ENCODE data around the gene RNF208. TPM values are rescaled to one million over a fixed set of nuclear protein-coding genes. Genes with fewer than 3 reads are reported as not detected.

The RNF208 gene
- total RNA-seq, 5 donors from 2014 or later (not counting 1 experiment from before 2014, with no cell fraction given): 0.56 to 1.6 (median 1.5) TPM

DNA sequence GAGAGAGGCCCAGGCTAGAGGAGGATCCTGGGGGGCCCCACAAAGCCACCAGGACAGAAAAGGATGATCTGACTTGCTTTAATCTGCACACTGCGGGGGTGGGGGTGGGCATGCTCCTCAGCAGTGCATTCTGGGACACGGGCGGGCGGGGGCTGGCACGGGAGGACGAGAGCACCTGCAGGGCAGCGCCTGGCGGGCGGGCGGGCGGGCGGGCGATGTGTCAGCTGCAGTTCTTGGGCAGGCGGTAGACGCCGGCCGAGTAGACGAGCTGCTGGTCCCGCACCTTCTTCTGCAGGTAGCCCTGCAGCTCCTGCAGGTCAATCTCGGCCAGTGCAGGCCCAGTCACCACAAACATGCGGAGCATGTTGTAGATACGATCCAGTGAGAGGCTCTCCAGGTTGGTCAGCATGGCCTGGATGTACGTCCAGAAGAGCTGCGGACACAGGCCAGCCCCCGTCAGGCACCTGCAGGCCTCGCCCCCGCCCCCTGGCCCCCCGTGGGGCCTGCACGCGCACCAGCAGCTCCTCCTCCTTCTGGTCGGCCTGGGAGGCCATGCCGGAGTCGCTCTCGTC lies 47.2 kb downstream of the RNF208 start:
- Histone ChIP-seq H3K4me1 (ENCODE audit: control insufficient read depth in 1 of 2, extremely low read depth in 1 of 2, insufficient read depth in 2 of 2, low read length in 2 of 2) (peaks cover 0 to 18% of the 10 kb centered on the region in 2 experiments), H3K27ac (ENCODE audit: low read length) (no peak overlapping the region), H3K9me3 (no peaks in the 10 kb centered on the region), H3K4me3 (ENCODE audit: control insufficient read depth in 1 of 2, extremely low read depth in 1 of 2, low read length in 1 of 2) (no peak overlapping the region), H3K27me3 (replicated peaks in 1 of 2; ENCODE audit: control insufficient read depth in 2 of 2, extremely low read depth in 1 of 2, insufficient read depth in 2 of 2, low read length in 1 of 2) (peaks cover 0 to 46% of the 10 kb centered on the region in 2 experiments), H3K36me3 (ENCODE audit: control insufficient read depth in 2 of 2, extremely low read depth in 1 of 2, insufficient read depth in 1 of 2, low read length in 1 of 2) (peaks cover 12 to 17% of the 10 kb centered on the region in 2 donors)
- POLR2A ChIA-PET: no interaction called here
- Mint-ChIP-seq H3K27ac (no peak overlapping the region), H3K9me3 (no peaks in the 10 kb centered on the region), H3K4me1 (peaks cover 0 to 2% (median 0%) of the 10 kb centered on the region in 3 donors), H3K27me3 (peaks cover 5 to 14% of the 10 kb centered on the region in 2 donors), H3K36me3 (no peaks in the 10 kb centered on the region), H3K4me3 (peak overlapping the region in 1 of 3 donors; percentile 40)
- peak in 3 of 35 experiments; percentile 17 to 30 (median 20) for DNase-seq
- CTCF ChIA-PET: no interaction called here
- WGBS (ENCODE audit: insufficient coverage): 29% methylated on average over 26 of the region's 34 CpGs
- ATAC-seq (replicated peaks in 1 of 4): peak in 3 of 4 experiments; percentile 22 to 36 (median 33)

DNA sequence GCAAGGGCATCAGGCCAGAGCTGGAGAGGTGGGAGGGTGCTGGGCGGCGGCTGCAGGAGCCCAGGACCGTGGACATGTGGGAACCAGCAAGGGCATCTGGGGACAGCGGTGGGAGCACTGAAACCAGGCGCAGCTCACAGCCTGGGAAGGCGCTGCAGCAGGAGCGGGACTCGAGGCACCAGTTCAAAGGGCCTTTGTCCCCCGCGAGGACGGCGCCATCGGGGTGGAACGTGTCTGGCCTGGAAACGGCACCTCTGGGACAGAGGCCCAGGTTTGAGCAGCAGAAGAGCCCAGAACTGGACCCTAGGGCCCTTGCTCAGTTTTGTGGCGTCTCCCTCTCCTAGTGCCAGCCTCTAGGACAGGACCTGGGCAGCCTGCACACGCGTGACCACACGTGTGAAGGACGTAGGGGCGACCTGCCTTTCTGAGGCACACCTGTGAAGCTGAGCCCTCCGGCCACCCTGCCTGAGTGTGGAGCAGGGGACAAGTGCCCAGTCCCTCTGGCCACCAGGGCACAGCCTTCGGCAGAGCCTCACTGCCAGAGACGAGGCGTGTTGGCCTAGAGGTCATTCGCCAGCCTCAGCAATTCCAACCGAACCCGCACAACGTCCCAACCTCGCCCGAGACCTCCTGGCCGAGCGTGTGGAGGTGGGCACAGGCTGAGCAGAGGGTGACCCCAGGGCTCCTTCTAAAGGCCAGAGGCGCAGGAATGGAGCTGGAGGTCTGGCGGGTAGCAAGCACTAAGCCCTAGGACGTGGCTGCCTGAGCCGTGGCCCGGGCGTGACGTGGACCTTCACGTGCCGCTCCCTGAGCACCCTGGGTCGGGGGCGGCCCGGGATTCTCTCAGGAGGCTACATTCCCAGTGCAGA lies 48.0 kb downstream of the RNF208 start:
- 77% methylated on average over 45 of the region's 45 CpGs for WGBS (ENCODE audit: insufficient coverage)
- ChIA-PET POLR2A (no interaction called here), CTCF (no interaction called here)

DNA sequence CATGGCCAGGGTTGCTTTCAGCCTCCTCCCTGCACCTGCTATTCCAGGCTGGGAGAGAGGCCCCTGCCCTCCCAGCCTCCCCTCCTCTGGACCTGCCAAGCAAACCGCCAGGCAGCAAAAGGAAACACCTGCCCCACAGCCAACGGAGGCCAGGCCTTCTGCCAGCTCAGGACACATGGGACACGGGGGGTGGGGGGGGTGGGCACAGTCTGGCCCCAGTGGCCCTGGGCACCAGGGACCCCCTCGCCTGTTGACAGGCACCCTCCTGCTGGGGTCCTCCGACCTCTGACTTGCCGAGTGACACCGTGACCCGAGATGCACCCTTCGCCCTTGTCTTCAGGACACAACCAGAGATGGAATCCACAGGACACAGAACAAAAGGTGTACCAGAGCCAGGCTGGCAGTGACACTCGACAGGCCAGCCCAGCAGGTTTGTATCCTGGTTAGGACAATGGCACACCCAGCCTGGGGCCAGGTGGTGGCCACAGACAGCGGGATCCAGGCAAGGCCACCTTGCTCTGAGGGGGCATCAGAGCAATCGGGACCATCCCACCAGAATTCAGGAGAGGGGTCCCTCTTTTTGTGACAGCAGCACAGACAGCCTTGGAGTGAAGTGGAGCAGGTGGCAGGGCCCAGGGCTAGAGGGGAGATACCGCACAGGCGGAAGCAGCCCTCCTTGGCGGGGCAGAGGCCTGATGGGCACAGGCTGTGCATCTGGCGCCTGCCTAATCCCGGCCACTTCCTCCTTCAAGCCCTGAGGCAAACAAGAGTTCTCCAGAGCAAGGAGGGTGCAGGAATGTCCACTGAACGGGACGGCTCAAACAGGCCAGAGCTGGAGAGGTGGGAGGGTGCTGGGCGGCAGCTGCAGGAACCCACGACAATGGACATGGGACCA lies 48.9 kb downstream of the RNF208 start:
- no peaks in the 10 kb centered on the region for H3K9me3 Mint-ChIP-seq
- no peak overlapping the region for H3K27ac Mint-ChIP-seq
- H3K4me1 ChIP-seq (ENCODE audit: control insufficient read depth in 1 of 2, extremely low read depth in 1 of 2, insufficient read depth in 2 of 2, low read length in 2 of 2): peaks cover 0 to 22% of the 10 kb centered on the region in 2 experiments
- no peak overlapping the region for H3K4me3 ChIP-seq (ENCODE audit: control insufficient read depth in 1 of 2, extremely low read depth in 1 of 2, low read length in 1 of 2)
- ChIA-PET CTCF (no interaction called here), POLR2A (interaction anchor here in 1 of 2 donors (0.8 kb wide), 1 partner anchor 15 kb away, joined by 3 read pairs; the partner anchor contains the start of gene ANAPC2)
- WGBS (ENCODE audit: insufficient coverage): 34% methylated on average over 14 of the region's 21 CpGs
- no peak overlapping the region for H3K27ac ChIP-seq (ENCODE audit: low read length)
- H3K27me3 ChIP-seq (replicated peaks in 1 of 2; ENCODE audit: control insufficient read depth in 2 of 2, extremely low read depth in 1 of 2, insufficient read depth in 2 of 2, low read length in 1 of 2): peaks cover 0 to 57% of the 10 kb centered on the region in 2 experiments
- peaks cover 1 to 2% of the 10 kb centered on the region in 2 donors for H3K36me3 ChIP-seq (ENCODE audit: control insufficient read depth in 2 of 2, extremely low read depth in 1 of 2, insufficient read depth in 1 of 2, low read length in 1 of 2)
- H3K9me3 ChIP-seq: no peaks in the 10 kb centered on the region
- H3K4me1 Mint-ChIP-seq: peaks cover 0 to 4% (median 0%) of the 10 kb centered on the region in 3 donors
- H3K27me3 Mint-ChIP-seq: peaks cover 5 to 15% of the 10 kb centered on the region in 2 donors
- no peak overlapping the region for H3K4me3 Mint-ChIP-seq
- ATAC-seq (replicated peaks in 1 of 4) (no peak), DNase-seq (no peak)
- H3K36me3 Mint-ChIP-seq: no peaks in the 10 kb centered on the region

More for the DNA sequence above, 48.0 kb downstream of the RNF208 start:
- H3K4me3 ChIP-seq (ENCODE audit: control insufficient read depth in 1 of 2, extremely low read depth in 1 of 2, low read length in 1 of 2): no peak overlapping the region
- peaks cover 6 to 9% of the 10 kb centered on the region in 2 donors for H3K36me3 ChIP-seq (ENCODE audit: control insufficient read depth in 2 of 2, extremely low read depth in 1 of 2, insufficient read depth in 1 of 2, low read length in 1 of 2)
- Mint-ChIP-seq H3K4me1 (peaks cover 0 to 2% (median 0%) of the 10 kb centered on the region in 3 donors), H3K9me3 (no peaks in the 10 kb centered on the region), H3K27ac (no peak overlapping the region), H3K4me3 (no peak overlapping the region), H3K36me3 (no peaks in the 10 kb centered on the region), H3K27me3 (peaks cover 5 to 14% of the 10 kb centered on the region in 2 donors)
- H3K27me3 ChIP-seq (replicated peaks in 1 of 2; ENCODE audit: control insufficient read depth in 2 of 2, extremely low read depth in 1 of 2, insufficient read depth in 2 of 2, low read length in 1 of 2): peaks cover 0 to 50% of the 10 kb centered on the region in 2 experiments
- ATAC-seq (replicated peaks in 1 of 4): peak in 1 of 4 experiments; percentile 3
- no peak for DNase-seq
- H3K9me3 ChIP-seq: no peaks in the 10 kb centered on the region
- peaks cover 0 to 18% of the 10 kb centered on the region in 2 experiments for H3K4me1 ChIP-seq (ENCODE audit: control insufficient read depth in 1 of 2, extremely low read depth in 1 of 2, insufficient read depth in 2 of 2, low read length in 2 of 2)
- H3K27ac ChIP-seq (ENCODE audit: low read length): no peak overlapping the region

DNA sequence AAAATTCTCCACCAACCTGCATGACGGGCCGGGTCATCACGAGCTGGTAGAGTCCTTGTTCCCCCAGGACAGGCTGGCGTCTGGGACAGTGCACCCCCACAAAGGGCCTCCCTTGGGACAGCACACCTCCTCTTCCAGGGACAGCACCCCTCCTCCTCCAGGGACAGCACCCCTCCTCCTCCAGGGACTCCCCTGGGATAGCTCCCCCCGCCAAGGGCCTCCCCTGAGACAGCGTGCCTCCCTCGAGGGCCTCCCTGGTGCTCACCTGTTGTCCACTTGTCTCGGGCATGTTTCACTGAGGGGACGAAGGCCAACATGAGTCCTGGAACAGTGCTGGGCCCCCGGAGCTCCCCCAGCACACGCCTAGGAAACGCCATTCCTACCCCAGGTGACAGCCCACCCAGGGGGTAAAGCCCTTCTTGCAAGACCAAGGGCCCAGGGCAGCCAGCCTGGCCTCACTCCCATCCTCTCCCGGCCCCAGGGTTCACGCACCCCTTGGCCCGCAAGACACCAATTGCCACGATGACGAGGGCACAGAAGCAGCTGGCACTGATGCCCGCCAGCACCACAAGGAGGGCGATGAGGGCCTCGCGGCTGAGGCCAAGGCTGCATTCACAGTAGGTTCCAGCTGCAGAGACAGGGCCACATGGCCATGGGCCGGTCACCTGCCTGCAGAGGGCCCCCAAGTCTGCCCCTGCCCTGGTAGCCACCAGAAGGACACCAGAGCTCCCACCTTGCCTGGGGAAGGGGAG lies 50.7 kb downstream of the RNF208 start:
- Histone ChIP-seq H3K27me3 (replicated peaks in 1 of 2; ENCODE audit: control insufficient read depth in 2 of 2, extremely low read depth in 1 of 2, insufficient read depth in 2 of 2, low read length in 1 of 2) (peaks cover 3 to 75% of the 10 kb centered on the region in 2 experiments), H3K27ac (ENCODE audit: low read length) (no peak overlapping the region), H3K9me3 (no peaks in the 10 kb centered on the region), H3K4me1 (ENCODE audit: control insufficient read depth in 1 of 2, extremely low read depth in 1 of 2, insufficient read depth in 2 of 2, low read length in 2 of 2) (peaks cover 0 to 28% of the 10 kb centered on the region in 2 experiments), H3K4me3 (ENCODE audit: control insufficient read depth in 1 of 2, extremely low read depth in 1 of 2, low read length in 1 of 2) (no peak overlapping the region), H3K36me3 (ENCODE audit: control insufficient read depth in 2 of 2, extremely low read depth in 1 of 2, insufficient read depth in 1 of 2, low read length in 1 of 2) (no peaks in the 10 kb centered on the region)
- Mint-ChIP-seq H3K27ac (no peak overlapping the region), H3K27me3 (peaks cover 9 to 25% of the 10 kb centered on the region in 2 donors), H3K4me3 (no peak overlapping the region), H3K36me3 (no peaks in the 10 kb centered on the region), H3K4me1 (peaks cover 0 to 6% (median 0%) of the 10 kb centered on the region in 3 donors), H3K9me3 (no peaks in the 10 kb centered on the region)
- CTCF ChIA-PET: no interaction called here
- ATAC-seq (replicated peaks in 1 of 4) (no peak), DNase-seq (no peak)
- POLR2A ChIA-PET: interaction anchor here (0.5 to 0.6 kb wide), 2 partner anchors 21 to 36 kb away, joined by 3 to 15 read pairs; no protein-coding TSS in a partner anchor
- WGBS (ENCODE audit: insufficient coverage): 81% methylated on average over 21 of the region's 22 CpGs

DNA sequence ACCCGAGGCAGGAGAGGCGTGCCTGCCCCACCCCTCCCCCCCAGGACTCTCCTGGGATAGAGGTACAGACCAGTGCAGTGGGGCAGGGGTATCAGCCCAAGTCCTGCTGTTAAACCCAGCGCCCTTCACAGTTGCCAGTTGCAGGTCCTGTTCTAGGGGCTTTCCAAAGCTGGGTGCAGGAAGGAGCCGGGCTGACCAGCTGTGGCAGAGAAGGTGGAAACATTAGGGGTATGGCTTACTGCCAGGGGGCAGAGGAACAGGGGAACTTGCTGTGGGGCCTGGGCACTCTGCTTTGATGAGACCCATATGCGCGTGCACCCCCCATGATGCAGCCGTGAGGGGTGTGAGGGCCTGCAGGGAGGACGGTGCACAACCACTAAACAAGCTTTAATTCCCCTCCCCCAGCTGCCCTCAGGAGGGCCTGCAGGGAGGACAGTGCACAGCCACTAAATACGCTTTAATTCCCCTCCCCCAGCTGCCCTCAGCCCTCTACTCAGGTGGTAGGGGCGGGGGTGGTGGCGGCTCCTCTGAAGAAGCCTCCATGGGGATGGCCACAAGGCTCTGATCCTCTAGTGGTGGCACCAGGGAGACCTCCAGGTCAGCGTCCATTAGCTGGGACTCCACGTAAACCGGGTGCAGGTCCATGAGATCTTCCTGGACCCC lies 51.4 kb downstream of the RNF208 start:
- no peak for ATAC-seq (replicated peaks in 1 of 4)
- Histone ChIP-seq H3K27me3 (replicated peaks in 1 of 2; ENCODE audit: control insufficient read depth in 2 of 2, extremely low read depth in 1 of 2, insufficient read depth in 2 of 2, low read length in 1 of 2) (peaks cover 3 to 82% of the 10 kb centered on the region in 2 experiments), H3K27ac (ENCODE audit: low read length) (no peak overlapping the region), H3K4me3 (ENCODE audit: control insufficient read depth in 1 of 2, extremely low read depth in 1 of 2, low read length in 1 of 2) (no peak overlapping the region), H3K9me3 (no peaks in the 10 kb centered on the region), H3K4me1 (ENCODE audit: control insufficient read depth in 1 of 2, extremely low read depth in 1 of 2, insufficient read depth in 2 of 2, low read length in 2 of 2) (peaks cover 0 to 28% of the 10 kb centered on the region in 2 experiments), H3K36me3 (ENCODE audit: control insufficient read depth in 2 of 2, extremely low read depth in 1 of 2, insufficient read depth in 1 of 2, low read length in 1 of 2) (no peaks in the 10 kb centered on the region)
- no peak for DNase-seq
- Mint-ChIP-seq H3K36me3 (no peaks in the 10 kb centered on the region), H3K9me3 (no peaks in the 10 kb centered on the region), H3K4me3 (peak overlapping the region in 1 of 3 donors; percentile 53), H3K27me3 (peaks cover 9 to 29% of the 10 kb centered on the region in 2 donors), H3K4me1 (peaks cover 0 to 6% (median 0%) of the 10 kb centered on the region in 3 donors), H3K27ac (no peak overlapping the region)
- 69% methylated on average over 4 of the region's 14 CpGs for WGBS (ENCODE audit: insufficient coverage)
- ChIA-PET POLR2A (interaction anchor here in 1 of 2 donors (0.5 to 0.6 kb wide), 2 partner anchors 20 to 37 kb away, joined by 4 to 15 read pairs; no protein-coding TSS in a partner anchor), CTCF (interaction anchor here in 1 of 2 donors (0.5 kb wide), 1 partner anchor 36 kb away, joined by 5 read pairs; no protein-coding TSS in a partner anchor)
